GM12872 (cell line): ENCODE data around the gene SLC19A1.

Experiments used
- TF ChIP-seq, protein P1 (sequence below): IDR thresholded peaks from 3 replicates; pipeline ENCODE4 v1.5.1; 2011; ENCODE audit warnings: low read depth, mild to moderate bottlenecking, low read length, moderate library complexity; ENCODE audit not compliant: insufficient read depth

Gene SLC19A1

DNA sequence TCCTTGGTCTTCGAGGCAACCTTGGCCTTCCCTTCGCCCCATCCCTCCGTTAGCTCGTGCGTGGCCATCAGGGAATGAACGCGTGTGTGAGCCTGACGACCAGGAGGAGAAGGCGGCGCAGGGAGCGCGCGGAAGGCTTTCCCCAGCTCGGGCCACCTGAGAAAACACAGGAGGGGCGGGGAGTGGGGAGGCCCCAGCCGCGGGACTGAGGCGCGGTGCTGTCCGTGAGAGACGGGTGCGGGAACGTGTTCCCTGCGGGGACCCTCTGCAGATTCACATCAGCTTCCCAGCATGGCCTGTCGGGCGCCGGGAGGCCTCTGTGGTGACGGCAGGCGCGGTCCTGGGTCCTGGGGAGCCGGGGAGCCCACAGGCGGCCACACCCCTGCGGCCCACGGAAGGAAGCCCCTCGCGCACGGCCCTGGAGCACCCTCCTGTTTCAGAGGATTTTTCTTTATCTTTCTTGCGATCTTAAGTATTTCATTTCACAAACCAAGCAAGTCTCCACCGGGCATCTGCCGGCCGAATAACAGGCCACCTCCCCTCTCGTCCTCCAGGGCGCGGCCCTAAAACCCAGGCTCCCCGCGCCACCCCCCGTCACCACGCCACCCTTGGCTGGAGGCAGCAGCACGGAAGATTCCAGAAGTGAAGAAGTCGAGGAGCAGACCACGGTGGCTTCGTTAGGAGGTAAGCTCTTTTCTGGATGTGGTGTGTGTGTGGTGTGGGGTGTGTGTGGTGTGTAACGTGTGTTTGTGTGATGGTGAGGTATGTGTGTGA, 66.3 kb downstream of the SLC19A1 start:
- TF ChIP-seq, protein P1, sequence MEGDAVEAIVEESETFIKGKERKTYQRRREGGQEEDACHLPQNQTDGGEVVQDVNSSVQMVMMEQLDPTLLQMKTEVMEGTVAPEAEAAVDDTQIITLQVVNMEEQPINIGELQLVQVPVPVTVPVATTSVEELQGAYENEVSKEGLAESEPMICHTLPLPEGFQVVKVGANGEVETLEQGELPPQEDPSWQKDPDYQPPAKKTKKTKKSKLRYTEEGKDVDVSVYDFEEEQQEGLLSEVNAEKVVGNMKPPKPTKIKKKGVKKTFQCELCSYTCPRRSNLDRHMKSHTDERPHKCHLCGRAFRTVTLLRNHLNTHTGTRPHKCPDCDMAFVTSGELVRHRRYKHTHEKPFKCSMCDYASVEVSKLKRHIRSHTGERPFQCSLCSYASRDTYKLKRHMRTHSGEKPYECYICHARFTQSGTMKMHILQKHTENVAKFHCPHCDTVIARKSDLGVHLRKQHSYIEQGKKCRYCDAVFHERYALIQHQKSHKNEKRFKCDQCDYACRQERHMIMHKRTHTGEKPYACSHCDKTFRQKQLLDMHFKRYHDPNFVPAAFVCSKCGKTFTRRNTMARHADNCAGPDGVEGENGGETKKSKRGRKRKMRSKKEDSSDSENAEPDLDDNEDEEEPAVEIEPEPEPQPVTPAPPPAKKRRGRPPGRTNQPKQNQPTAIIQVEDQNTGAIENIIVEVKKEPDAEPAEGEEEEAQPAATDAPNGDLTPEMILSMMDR = no peak

DNA sequence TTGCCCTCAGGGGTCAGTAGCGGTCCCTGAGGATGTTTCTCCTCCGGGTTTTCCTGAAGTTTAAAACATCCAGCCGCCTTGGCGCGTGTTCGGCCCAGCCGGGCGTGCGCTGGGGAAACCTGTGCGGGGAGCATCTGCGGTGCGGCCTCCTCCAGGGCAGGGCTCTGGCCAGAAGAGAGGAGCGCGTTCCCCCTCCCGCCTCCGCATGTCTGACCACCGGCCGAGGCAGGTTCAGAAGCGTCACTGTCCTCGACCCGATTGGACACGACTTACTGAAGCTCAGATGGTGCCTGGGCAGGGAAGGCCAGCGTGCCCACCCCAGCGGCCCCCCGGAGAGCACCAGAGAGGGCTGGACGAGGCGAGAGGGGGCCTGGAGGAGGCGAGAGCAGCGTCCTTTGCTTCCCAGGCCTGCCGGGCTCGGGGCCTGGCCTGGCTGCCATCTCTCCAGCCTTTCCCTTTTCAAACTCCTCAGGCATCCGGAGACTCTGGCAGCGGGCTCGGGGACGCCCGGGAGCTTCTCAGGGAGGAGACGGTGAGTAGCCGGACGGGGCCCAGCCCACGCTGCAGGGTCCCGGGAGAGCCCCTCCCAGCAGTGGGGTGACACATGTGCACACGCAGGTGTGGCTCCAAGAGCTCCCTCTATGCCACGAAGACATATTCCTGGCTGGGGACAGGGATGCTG, 67.1 kb downstream of the SLC19A1 start:
- TF ChIP-seq, protein P1 = no peak

DNA sequence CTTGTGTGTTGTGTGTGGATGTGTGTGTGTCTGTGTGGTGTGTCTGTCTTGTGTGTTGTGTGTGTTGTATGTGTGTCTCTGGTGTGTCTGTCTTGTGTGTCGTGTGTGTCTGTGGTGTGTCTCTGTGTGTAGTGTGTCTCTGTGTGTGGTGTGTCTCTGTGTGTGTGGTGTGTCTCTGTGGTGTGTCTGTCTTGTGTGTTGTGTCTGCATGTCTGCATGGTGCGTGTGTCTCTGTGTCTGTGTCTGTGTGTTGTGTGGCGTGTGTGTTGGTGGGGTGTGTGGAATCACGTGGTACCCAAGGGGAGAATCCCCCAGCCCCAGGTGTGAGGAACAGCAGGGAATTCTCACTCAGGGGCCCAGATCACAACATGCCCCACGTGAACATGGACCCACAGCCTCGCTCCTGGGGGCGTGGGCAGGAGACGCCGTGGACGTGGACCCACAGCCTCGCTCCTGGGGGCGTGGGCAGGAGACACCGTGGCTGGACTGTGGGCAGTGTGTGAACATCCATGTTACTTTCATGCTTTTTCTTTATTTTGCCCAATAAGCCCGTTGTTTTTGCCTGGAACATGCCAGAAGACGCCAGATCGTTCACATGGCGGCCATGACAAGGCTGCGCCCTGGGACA, 67.8 kb downstream of the SLC19A1 start:
- TF ChIP-seq, protein P1 = no peak

DNA sequence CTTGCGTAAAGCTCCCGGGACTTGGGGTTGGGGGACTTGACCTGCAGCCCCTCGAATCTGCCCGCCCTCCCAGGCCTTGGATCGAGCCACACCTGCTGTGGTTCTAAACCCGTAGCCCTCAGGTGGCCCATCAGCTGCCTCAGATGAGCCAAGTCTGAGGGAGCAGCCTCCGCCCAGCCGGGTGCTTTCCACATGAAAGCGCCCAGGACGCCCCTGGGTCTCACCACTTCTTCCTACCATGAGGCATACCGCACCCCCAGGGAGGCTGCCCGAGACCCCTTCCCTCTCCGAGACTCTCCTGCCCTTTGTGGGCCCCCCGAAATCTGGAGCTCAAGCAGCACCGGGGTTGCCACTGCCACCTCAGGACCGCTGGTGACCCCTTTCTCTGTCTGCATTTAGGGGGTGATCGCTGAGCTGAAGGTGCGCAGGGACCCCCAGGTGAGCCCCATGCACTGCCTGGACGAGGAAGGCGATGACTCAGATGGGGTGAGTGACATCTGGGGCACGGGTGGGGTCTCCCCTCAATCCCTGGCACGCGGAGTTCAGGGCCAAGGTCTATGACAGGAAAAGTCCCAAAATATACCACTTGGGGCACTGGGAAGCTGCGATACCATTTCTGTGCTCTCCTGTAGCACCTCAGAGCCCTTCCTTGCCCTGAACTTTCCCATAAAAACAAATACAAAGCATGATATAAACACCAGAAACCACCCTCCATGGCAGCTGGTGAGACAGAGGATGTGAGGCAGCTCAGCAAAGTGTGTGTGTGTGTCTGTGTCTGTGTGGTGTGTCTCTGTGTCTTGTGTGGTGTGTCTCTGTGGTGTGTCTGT, 68.5 kb downstream of the SLC19A1 start:
- TF ChIP-seq, protein P1 = no peak

DNA sequence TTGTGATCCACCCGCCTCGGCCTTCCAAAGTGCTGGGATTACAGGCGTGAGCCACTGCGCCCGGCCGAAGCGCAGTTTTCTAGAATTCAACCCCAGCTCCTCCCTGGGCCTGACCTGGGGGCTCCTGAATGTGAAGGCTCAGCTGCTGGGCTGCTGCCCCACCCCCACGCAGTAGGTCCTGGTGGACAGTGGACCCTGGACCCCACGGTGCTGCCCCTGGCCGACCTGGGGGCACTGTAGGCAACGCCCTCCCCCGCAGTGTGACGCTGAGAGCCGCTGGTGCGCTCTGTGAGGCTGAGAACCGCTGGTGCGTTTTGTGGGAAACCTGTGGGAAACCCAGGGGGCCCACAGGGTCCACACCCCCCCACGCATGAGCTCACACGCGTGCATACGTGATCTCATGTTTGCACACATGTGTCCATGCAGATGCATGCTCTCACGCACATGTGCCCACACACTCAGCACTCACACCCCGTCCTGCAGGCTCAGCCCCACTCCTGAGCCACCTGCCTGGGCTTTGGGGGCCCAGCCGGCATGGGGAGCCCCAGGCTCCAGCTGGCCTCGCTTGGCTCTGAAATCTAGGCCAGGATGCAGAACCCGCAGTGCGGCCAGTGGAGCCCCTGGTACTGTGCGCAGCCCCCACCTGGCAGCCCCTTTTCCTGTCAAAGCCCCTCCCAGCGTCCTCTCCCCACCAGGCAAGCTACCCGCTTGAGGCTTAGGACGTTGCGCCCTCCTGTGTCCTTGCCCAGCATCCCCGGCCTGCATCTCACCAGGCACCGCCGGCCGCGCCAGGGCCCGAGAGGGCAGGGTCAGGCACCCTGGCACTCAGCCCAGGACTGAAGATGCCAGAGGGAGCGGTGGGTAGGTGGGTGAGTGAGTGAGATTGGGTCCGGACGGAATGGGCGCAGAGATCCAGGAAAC, 69.5 kb downstream of the SLC19A1 start:
- TF ChIP-seq, protein P1 = no peak

DNA sequence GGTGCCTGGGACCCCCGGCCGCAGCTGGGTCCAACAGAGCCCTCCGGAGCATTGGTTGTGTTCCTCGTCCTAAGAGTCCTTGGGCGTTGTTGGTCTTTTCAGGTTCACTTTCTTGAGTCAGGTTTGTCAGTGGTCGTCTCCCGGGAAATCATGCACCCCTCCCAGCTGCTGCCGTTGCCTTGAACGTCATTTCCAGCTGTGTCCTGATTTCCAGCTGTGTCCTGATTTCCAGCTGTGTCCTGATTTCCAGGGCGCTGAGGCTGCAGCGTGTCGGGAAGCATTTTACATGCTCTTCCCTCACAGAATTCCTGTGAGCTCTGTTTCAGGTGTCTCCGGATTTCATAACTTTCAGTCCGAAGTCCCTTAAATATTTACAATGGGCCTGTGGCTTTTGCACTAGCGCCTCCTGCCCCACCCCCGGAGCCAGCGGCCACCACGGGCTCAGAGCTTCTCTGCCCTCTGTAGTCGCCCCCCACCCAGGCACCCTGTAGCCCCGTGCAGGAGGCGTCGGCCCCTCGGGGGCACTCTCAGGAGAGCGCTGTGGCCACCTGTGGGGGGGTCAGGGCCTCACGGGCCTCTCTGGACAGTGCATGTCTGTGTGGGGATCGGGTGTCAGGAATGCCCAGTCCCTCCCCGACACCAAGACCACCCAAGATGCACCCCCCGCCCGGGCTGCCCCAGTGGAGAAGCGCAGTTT, 70.6 kb downstream of the SLC19A1 start:
- TF ChIP-seq, protein P1 = no peak
